Measurements from ENCODE around the gene C12orf57. TPM values are rescaled to one million over a fixed set of nuclear protein-coding genes. Genes with fewer than 3 reads are reported as not detected.
A peak's percentile ranks its signal among the peaks of the same experiment; 100 is the strongest.

Gene C12orf57
- total RNA-seq, 1 donor from 2014 or later, result 181 TPM

DNA sequence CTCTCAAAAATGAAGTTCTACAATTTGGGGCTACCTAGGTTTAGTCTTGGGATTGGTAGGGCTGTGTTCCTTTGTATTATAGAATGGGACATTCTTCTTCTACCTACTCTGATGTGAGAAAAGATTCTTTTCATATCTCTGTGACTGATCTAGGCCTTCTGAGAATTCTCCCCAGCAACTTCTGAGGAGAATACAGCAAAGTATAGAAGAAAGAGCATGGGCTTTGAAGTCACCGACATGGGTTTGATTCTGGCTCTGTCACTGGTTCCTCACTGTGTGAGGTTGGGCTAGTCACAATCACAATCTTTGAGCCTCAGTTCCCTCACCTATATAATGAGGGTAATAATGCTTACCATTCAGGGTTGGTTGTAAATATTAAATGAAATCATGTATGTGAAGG is 11.1 kb upstream of the C12orf57 start:
- intact Hi-C loops (cut with DNase I), result no loop called here
- DNase-seq (no peak), ATAC-seq (no peak)
- Histone ChIP-seq H3K9me3 (no peaks in the 10 kb centered on the region), H3K27me3 (ENCODE audit: low read depth) (no peaks in the 10 kb centered on the region), H3K27ac (peak overlapping the region; percentile 13), H3K4me1 (peaks cover 75% of the 10 kb centered on the region), H3K36me3 (peaks cover 37% of the 10 kb centered on the region), H3K4me3 (no peak overlapping the region)
- TF ChIP-seq, protein P1, sequence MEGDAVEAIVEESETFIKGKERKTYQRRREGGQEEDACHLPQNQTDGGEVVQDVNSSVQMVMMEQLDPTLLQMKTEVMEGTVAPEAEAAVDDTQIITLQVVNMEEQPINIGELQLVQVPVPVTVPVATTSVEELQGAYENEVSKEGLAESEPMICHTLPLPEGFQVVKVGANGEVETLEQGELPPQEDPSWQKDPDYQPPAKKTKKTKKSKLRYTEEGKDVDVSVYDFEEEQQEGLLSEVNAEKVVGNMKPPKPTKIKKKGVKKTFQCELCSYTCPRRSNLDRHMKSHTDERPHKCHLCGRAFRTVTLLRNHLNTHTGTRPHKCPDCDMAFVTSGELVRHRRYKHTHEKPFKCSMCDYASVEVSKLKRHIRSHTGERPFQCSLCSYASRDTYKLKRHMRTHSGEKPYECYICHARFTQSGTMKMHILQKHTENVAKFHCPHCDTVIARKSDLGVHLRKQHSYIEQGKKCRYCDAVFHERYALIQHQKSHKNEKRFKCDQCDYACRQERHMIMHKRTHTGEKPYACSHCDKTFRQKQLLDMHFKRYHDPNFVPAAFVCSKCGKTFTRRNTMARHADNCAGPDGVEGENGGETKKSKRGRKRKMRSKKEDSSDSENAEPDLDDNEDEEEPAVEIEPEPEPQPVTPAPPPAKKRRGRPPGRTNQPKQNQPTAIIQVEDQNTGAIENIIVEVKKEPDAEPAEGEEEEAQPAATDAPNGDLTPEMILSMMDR (IDR thresholded peaks at IDR 0.05), result no peak

DNA sequence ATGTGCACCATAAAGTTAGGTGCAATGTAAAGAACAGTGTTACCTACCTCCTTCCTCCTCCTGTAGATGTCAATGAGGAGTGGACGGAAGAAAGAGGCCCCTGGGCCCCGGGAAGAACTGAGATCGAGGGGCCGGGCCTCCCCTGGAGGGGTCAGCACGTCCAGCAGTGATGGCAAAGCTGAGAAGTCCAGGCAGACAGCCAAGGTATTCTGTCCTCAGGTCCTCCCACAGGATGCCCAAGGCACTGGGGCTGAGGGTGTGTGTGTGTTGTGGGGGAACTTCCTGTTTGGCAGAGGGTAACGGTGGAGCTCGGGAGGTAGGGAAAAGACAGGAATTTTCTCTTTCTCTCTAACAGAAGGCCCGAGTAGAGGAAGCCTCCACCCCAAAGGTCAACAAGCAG is 9.7 kb upstream of the C12orf57 start:
- ATAC-seq (no peak), DNase-seq (no peak)
- H3K4me3 ChIP-seq, result no peak overlapping the region
- H3K27me3 ChIP-seq (ENCODE audit: low read depth), result no peaks in the 10 kb centered on the region
- intact Hi-C loops (cut with DNase I), result no loop called here
- peaks cover 83% of the 10 kb centered on the region for H3K4me1 ChIP-seq
- H3K27ac ChIP-seq, result no peak overlapping the region
- H3K36me3 ChIP-seq, result peaks cover 40% of the 10 kb centered on the region
- no peaks in the 10 kb centered on the region for H3K9me3 ChIP-seq
- TF ChIP-seq, protein P1 (IDR thresholded peaks at IDR 0.05), result no peak

DNA sequence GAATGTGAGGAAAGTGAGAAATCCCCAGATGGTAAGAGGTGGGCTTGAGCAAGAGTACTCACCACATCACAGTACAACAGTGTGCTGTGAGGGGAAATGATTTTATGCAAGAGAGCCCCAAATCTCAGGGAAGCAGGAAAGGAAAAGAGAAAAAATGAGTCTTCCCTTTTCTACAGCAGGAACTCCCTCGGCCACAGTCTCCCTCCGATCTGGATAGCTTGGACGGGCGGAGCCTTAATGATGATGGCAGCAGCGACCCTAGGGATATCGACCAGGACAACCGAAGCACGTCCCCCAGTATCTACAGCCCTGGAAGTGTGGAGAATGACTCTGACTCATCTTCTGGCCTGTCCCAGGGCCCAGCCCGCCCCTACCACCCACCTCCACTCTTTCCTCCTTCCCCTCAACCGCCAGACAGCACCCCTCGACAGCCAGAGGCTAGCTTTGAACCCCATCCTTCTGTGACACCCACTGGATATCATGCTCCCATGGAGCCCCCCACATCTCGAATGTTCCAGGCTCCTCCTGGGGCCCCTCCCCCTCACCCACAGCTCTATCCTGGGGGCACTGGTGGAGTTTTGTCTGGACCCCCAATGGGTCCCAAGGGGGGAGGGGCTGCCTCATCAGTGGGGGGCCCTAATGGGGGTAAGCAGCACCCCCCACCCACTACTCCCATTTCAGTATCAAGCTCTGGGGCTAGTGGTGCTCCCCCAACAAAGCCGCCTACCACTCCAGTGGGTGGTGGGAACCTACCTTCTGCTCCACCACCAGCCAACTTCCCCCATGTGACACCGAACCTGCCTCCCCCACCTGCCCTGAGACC is 8.2 kb upstream of the C12orf57 start:
- intact Hi-C loops (cut with DNase I), result no loop called here
- no peak overlapping the region for H3K4me3 ChIP-seq
- TF ChIP-seq, protein P1 (IDR thresholded peaks at IDR 0.05), result no peak
- H3K9me3 ChIP-seq, result no peaks in the 10 kb centered on the region
- no peak overlapping the region for H3K27ac ChIP-seq
- DNase-seq (no peak), ATAC-seq (no peak)
- peaks cover 72% of the 10 kb centered on the region for H3K4me1 ChIP-seq
- H3K27me3 ChIP-seq (ENCODE audit: low read depth), result no peaks in the 10 kb centered on the region
- peaks cover 53% of the 10 kb centered on the region for H3K36me3 ChIP-seq

DNA sequence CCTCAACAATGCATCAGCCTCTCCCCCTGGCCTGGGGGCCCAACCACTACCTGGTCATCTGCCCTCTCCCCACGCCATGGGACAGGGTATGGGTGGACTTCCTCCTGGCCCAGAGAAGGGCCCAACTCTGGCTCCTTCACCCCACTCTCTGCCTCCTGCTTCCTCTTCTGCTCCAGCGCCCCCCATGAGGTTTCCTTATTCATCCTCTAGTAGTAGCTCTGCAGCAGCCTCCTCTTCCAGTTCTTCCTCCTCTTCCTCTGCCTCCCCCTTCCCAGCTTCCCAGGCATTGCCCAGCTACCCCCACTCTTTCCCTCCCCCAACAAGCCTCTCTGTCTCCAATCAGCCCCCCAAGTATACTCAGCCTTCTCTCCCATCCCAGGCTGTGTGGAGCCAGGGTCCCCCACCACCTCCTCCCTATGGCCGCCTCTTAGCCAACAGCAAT is 7.6 kb upstream of the C12orf57 start:
- no peaks in the 10 kb centered on the region for H3K27me3 ChIP-seq (ENCODE audit: low read depth)
- intact Hi-C loops (cut with DNase I), result no loop called here
- H3K4me3 ChIP-seq, result no peak overlapping the region
- H3K36me3 ChIP-seq, result peaks cover 59% of the 10 kb centered on the region
- TF ChIP-seq, protein P1 (IDR thresholded peaks at IDR 0.05), result no peak
- ATAC-seq (no peak), DNase-seq (no peak)
- no peaks in the 10 kb centered on the region for H3K9me3 ChIP-seq
- peaks cover 67% of the 10 kb centered on the region for H3K4me1 ChIP-seq
- H3K27ac ChIP-seq, result peak overlapping the region; percentile 92

DNA sequence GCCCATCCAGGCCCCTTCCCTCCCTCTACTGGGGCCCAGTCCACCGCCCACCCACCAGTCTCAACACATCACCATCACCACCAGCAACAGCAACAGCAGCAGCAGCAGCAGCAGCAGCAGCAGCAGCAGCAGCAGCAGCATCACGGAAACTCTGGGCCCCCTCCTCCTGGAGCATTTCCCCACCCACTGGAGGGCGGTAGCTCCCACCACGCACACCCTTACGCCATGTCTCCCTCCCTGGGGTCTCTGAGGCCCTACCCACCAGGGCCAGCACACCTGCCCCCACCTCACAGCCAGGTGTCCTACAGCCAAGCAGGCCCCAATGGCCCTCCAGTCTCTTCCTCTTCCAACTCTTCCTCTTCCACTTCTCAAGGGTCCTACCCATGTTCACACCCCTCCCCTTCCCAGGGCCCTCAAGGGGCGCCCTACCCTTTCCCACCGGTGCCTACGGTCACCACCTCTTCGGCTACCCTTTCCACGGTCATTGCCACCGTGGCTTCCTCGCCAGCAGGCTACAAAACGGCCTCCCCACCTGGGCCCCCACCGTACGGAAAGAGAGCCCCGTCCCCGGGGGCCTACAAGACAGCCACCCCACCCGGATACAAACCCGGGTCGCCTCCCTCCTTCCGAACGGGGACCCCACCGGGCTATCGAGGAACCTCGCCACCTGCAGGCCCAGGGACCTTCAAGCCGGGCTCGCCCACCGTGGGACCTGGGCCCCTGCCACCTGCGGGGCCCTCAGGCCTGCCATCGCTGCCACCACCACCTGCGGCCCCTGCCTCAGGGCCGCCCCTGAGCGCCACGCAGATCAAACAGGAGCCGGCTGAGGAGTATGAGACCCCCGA is 7.0 kb upstream of the C12orf57 start:
- Histone ChIP-seq H3K27me3 (ENCODE audit: low read depth) (no peaks in the 10 kb centered on the region), H3K4me1 (peaks cover 69% of the 10 kb centered on the region), H3K36me3 (peaks cover 65% of the 10 kb centered on the region), H3K9me3 (no peaks in the 10 kb centered on the region), H3K27ac (peak overlapping the region; percentile 92), H3K4me3 (peak overlapping the region; percentile 69)
- ATAC-seq, result peak; percentile 2 to 9
- DNase-seq, result no peak
- intact Hi-C loops (cut with DNase I), result no loop called here
- TF ChIP-seq, protein P1 (IDR thresholded peaks at IDR 0.05), result no peak

Measured in lower lobe of right lung (tissue), 2 donors.